GM23248 (cell line): ENCODE data around the gene NIBAN1. TPM values are rescaled to one million over a fixed set of nuclear protein-coding genes. Genes with fewer than 3 reads are reported as not detected.

Experiments used
- DNase-seq: peaks from one replicate; pipeline ENCODE4 v3.0.0-alpha.2; 2015
- H2AFZ ChIP-seq: fragments of 200-600 bp; sonication (generic); 2 replicates; pipeline ENCODE4 v1.6.1; 2016; ENCODE audit warnings: antibody characterized with exemption
- H3F3A ChIP-seq: fragments of 200-600 bp; sonication (generic); 2 replicates; pipeline ENCODE4 v1.6.1; 2016; ENCODE audit warnings: mild to moderate bottlenecking, antibody characterized with exemption, mixed run types; ENCODE audit not compliant: insufficient read depth
- H3K27ac ChIP-seq: fragments of 200-600 bp; sonication (generic); 2 replicates; pipeline ENCODE4 v1.5.1; 2016; ENCODE audit warnings: mild to moderate bottlenecking
- H3K27me3 ChIP-seq: fragments of 200-600 bp; sonication (generic); replicated peaks from 2 replicates; pipeline ENCODE4 v1.6.1; 2016; ENCODE audit warnings: mild to moderate bottlenecking; ENCODE audit not compliant: insufficient read depth
- H3K36me3 ChIP-seq: fragments of 200-600 bp; sonication (generic); 2 replicates; pipeline ENCODE4 v1.6.1; 2016; ENCODE audit warnings: low read depth, mild to moderate bottlenecking
- H3K4me1 ChIP-seq: fragments of 200-600 bp; sonication (generic); 2 replicates; pipeline ENCODE4 v1.6.1; 2016; ENCODE audit warnings: mild to moderate bottlenecking; ENCODE audit not compliant: insufficient read depth
- H3K4me2 ChIP-seq: fragments of 200-600 bp; sonication (generic); one replicate; pipeline ENCODE4 v1.6.1; 2016; ENCODE audit warnings: mild to moderate bottlenecking; ENCODE audit not compliant: unreplicated experiment
- H3K4me3 ChIP-seq: fragments of 200-600 bp; sonication (generic); 2 replicates; pipeline ENCODE4 v1.5.1; 2016; ENCODE audit warnings: mild to moderate bottlenecking
- H3K79me2 ChIP-seq: fragments of 200-600 bp; sonication (generic); 2 replicates; pipeline ENCODE4 v1.6.1; 2016; ENCODE audit warnings: mild to moderate bottlenecking; ENCODE audit not compliant: insufficient read depth
- H3K9ac ChIP-seq: fragments of 200-600 bp; sonication (generic); 2 replicates; pipeline ENCODE4 v1.6.1; 2016; ENCODE audit warnings: mild to moderate bottlenecking
- H3K9me2 ChIP-seq: fragments of 200-600 bp; sonication (generic); 2 replicates; pipeline ENCODE4 v1.6.1; 2016; ENCODE audit warnings: mixed run types, mild to moderate bottlenecking, moderate library complexity; ENCODE audit not compliant: insufficient read depth
- H3K9me3 ChIP-seq: fragments of 200-600 bp; sonication (generic); one replicate; pipeline ENCODE4 v1.6.1; 2017; ENCODE audit warnings: low read depth
- H4K20me1 ChIP-seq: fragments of 200-600 bp; sonication (generic); 2 replicates; pipeline ENCODE4 v1.6.0; 2016; ENCODE audit not compliant: insufficient read depth
- EZH2 ChIP-seq: fragments of 200-600 bp; sonication (generic); IDR thresholded peaks from 2 replicates; pipeline ENCODE4 v1.6.1; 2018; ENCODE audit warnings: antibody characterized with exemption, mild to moderate bottlenecking; ENCODE audit not compliant: insufficient read depth, poor library complexity, severe bottlenecking
- EZH2phosphoT487 ChIP-seq: fragments of 200-600 bp; sonication (generic); IDR thresholded peaks from 2 replicates; pipeline ENCODE4 v1.6.1; 2018; ENCODE audit warnings: antibody characterized with exemption, moderate library complexity, mild to moderate bottlenecking, low read depth; ENCODE audit not compliant: insufficient read depth
- WGBS, 2 experiments: methylation state at CpG; one replicate each; pipeline ENCODE4 v1.1.6; 2015 to 2017; ENCODE audit warnings: low lambda C conversion rate in 2 of 2, low coverage in 1 of 2; ENCODE audit errors: missing lambda C conversion rate in 2 of 2; 5-methylcytosine and 5-hydroxymethylcytosine counted together
- in situ Hi-C: fragments of 300-500 bp; cut with MboI; formaldehyde crosslinking; loops from 2 replicates; pipeline ENCODE4 v1.15.0; 2020
- polyA plus RNA-seq: library from polyadenylated mRNA; unstranded; fragments of >200 nt; fragmentation: Nextera tagmentation; extraction: Ambion mirVana; gene quantifications from 2 replicates; pipeline ENCODE4 v1.2.1, GENCODE V29; 2016
- small RNA-seq: library from RNA; depleted of rRNA; stranded (forward); fragments of <200 nt; gene quantifications from one replicate; pipeline ENCODE3, GENCODE V24; 2014; ENCODE audit warnings: low read depth, low replicate concordance
- total RNA-seq: library from RNA; depleted of rRNA; stranded (reverse); fragments of >200 nt; shearing (Covaris generic); gene quantifications from 2 replicates; pipeline ENCODE4 v1.2.3, GENCODE V29; 2014; rRNA removed

NIBAN1 gene
- total and polyA plus RNA-seq, 2 experiments from 2014 or later: 19.5 to 34.8 TPM

- H4K20me1 ChIP-seq: no peaks in the 10 kb centered on the region
- WGBS, 2 experiments: 86 to 99% methylated on average over 3 of the region's 3 CpGs
- H3K9me3 ChIP-seq: no peaks in the 10 kb centered on the region
- TF ChIP-seq EZH2 (no peak), EZH2phosphoT487 (no peak)
- no peak overlapping the region for H2AFZ ChIP-seq
- H3K27me3 ChIP-seq: no peaks in the 10 kb centered on the region
- no peak for DNase-seq
- H3K4me1 ChIP-seq: no peaks in the 10 kb centered on the region
- no peaks in the 10 kb centered on the region for H3F3A ChIP-seq
- no peak overlapping the region for H3K27ac ChIP-seq
- H3K79me2 ChIP-seq: no peaks in the 10 kb centered on the region
- H3K36me3 ChIP-seq: no peaks in the 10 kb centered on the region
- no peak overlapping the region for H3K4me2 ChIP-seq
- in situ Hi-C loops: no loop called here
- no peak overlapping the region for H3K4me3 ChIP-seq
- H3K9ac ChIP-seq: no peak overlapping the region
- H3K9me2 ChIP-seq: no peaks in the 10 kb centered on the region
These were observed 44.6 kb downstream of the NIBAN1 start for GRCh38 chr1:184929711-184930202.

DNA sequence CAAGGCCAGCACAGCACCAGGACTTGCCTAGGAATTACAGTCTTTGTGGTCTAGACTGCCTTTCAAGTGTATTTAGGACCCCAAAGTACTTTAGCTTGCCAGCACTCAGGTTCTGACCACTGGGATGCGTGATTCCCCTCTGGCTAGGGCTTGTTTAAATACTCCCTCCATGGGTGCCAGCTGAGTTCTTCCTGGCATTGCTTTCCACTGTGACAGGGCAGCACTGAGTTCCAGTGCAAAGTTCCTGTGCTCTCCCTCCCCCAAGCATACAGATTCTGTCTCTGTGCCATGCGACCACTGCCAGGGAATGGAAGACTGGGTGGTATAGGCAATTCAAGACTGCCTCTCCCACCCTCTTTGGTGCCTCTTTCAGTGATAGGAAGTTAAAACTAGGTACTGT lies 45.9 kb downstream of the NIBAN1 start:
- Histone ChIP-seq H4K20me1 (no peaks in the 10 kb centered on the region), H2AFZ (no peak overlapping the region), H3F3A (no peaks in the 10 kb centered on the region), H3K9ac (no peak overlapping the region), H3K9me3 (no peaks in the 10 kb centered on the region), H3K4me3 (no peak overlapping the region), H3K4me2 (no peak overlapping the region), H3K79me2 (no peaks in the 10 kb centered on the region), H3K36me3 (no peaks in the 10 kb centered on the region), H3K27ac (no peak overlapping the region), H3K27me3 (no peaks in the 10 kb centered on the region), H3K4me1 (no peaks in the 10 kb centered on the region), H3K9me2 (no peaks in the 10 kb centered on the region)
- TF ChIP-seq EZH2phosphoT487 (no peak), EZH2 (no peak)
- in situ Hi-C loops: no loop called here
- DNase-seq: no peak
- 83 to 97% methylated on average over 2 of the region's 2 CpGs for WGBS, 2 experiments

Small RNAs within 50 kb of the gene (small RNA-seq; reads per million reads assigned to genes)
- gene RNA5SP72: not detected

Other genes starting within 250 kb of the NIBAN1 start
- 38.6 and 41.4 TPM in 2 replicates for gene EDEM3, start 219.7 kb downstream of the NIBAN1 start, total RNA-seq
- gene EDEM3, start 219.7 kb downstream of the NIBAN1 start, polyA plus RNA-seq: 19.8 and 20.8 TPM in 2 replicates
- 13.8 and 18.2 TPM in 2 replicates for gene RNF2, start 71.0 kb upstream of the NIBAN1 start, total RNA-seq
- 16.7 and 19.6 TPM in 2 replicates for gene RNF2, start 71.0 kb upstream of the NIBAN1 start, polyA plus RNA-seq
- 5.1 and 13.2 TPM in 2 replicates for gene TRMT1L, start 182.4 kb upstream of the NIBAN1 start, total RNA-seq
- gene TRMT1L, start 182.4 kb upstream of the NIBAN1 start, polyA plus RNA-seq: 9.2 and 9.8 TPM in 2 replicates
- gene SWT1, start 182.7 kb upstream of the NIBAN1 start, total RNA-seq: 1.0 and 2.8 TPM in 2 replicates
- gene SWT1, start 182.7 kb upstream of the NIBAN1 start, polyA plus RNA-seq: 1.6 and 2.8 TPM in 2 replicates